IMR-90 (cell line): ENCODE results near the gene COL6A5. TPM values are rescaled to one million over a fixed set of nuclear protein-coding genes. Genes with fewer than 3 reads are reported as not detected.

Experiments
- ATAC-seq: fragments of 200-7000 bp; cut with Tn5 transposase; 2 replicates; pipeline ENCODE4 v1.9.1; 2020; ENCODE audit warnings: low read depth, mild to moderate bottlenecking, moderate library complexity
- BruUV-seq: library from RNA; stranded (reverse); fragments of 400-500 nt; replicated peaks from 2 replicates; lab custom pipeline; 2021; lab: Mats Ljungman, UMichigan
- CTCF ChIA-PET: fragments of 300-600 bp; formaldehyde crosslinking; extraction: SDS; loops from one replicate; lab custom pipeline; 2021; ENCODE audit warnings: antibody characterized with exemption; lab: Yijun Ruan, JAX
- POLR2A ChIA-PET: fragments of 300-600 bp; sonication (Branson Sonifier 250); formaldehyde crosslinking; loops from one replicate; lab custom pipeline; 2022; ENCODE audit warnings: antibody characterized with exemption; ENCODE audit not compliant: unreplicated experiment; lab: Charles Lee
- DNase-seq: peaks from one replicate; pipeline ENCODE4 v3.0.0; 2013
- H2AFZ ChIP-seq: replicated peaks from 2 replicates; pipeline ENCODE3; 2013; ENCODE audit warnings: low read length, mild to moderate bottlenecking; ENCODE audit not compliant: poor library complexity
- H2AK5ac ChIP-seq: 2 replicates; pipeline ENCODE4 v1.6.1; 2013; ENCODE audit warnings: low read depth, low read length, inconsistent platforms
- H2AK9ac ChIP-seq: replicated peaks from 2 replicates; pipeline ENCODE3; 2013; ENCODE audit warnings: mild to moderate bottlenecking, low read depth, low read length, moderate library complexity; ENCODE audit not compliant: poor library complexity
- H2BK120ac ChIP-seq: 2 replicates; pipeline ENCODE4 v1.6.1; 2013; ENCODE audit warnings: low read depth, low read length, inconsistent platforms
- H2BK15ac ChIP-seq: 3 replicates; pipeline ENCODE4 v1.6.1; 2013; ENCODE audit warnings: low read depth, low read length, inconsistent platforms
- H2BK20ac ChIP-seq: 2 replicates; pipeline ENCODE4 v1.6.1; 2013; ENCODE audit warnings: low read depth, mild to moderate bottlenecking, inconsistent platforms, low read length, moderate library complexity
- H2BK5ac ChIP-seq: 2 replicates; pipeline ENCODE4 v1.6.1; 2013; ENCODE audit warnings: mild to moderate bottlenecking, low read depth, low read length, inconsistent platforms; ENCODE audit not compliant: poor library complexity, severe bottlenecking
- H3K14ac ChIP-seq: replicated peaks from 2 replicates; pipeline ENCODE4 v1.6.1; 2013; ENCODE audit warnings: low read depth, low read length, inconsistent platforms
- H3K18ac ChIP-seq: 2 replicates; pipeline ENCODE4 v1.6.1; 2013; ENCODE audit warnings: low read depth, low read length, control low read depth
- H3K23ac ChIP-seq: 2 replicates; pipeline ENCODE4 v1.6.1; 2013; ENCODE audit warnings: low read depth, low read length, inconsistent platforms
- H3K27ac ChIP-seq: 2 replicates; pipeline ENCODE4 v1.5.1; 2013; ENCODE audit warnings: mild to moderate bottlenecking, control low read depth, low read length; ENCODE audit not compliant: insufficient read depth
- H3K27me3 ChIP-seq: 2 replicates; pipeline ENCODE4 v1.6.1; 2013; ENCODE audit warnings: low read length; ENCODE audit not compliant: control insufficient read depth, insufficient read depth
- H3K36me3 ChIP-seq: 2 replicates; pipeline ENCODE4 v1.6.1; 2013; ENCODE audit warnings: low read length, mixed read lengths; ENCODE audit not compliant: control insufficient read depth, insufficient read depth
- H3K4ac ChIP-seq: 2 replicates; pipeline ENCODE4 v1.6.1; 2013; ENCODE audit warnings: low read depth, low read length, inconsistent platforms
- H3K4me1 ChIP-seq: 2 replicates; pipeline ENCODE4 v1.6.1; 2013; ENCODE audit warnings: low read length, mixed read lengths; ENCODE audit not compliant: control insufficient read depth, insufficient read depth
- H3K4me2 ChIP-seq: 2 replicates; pipeline ENCODE4 v1.6.1; 2013; ENCODE audit warnings: low read depth, mild to moderate bottlenecking, control low read depth, low read length, moderate library complexity
- H3K4me3 ChIP-seq: 2 replicates; pipeline ENCODE4 v1.5.1; 2013; ENCODE audit warnings: low read depth, mild to moderate bottlenecking, control low read depth, low read length, moderate library complexity; ENCODE audit not compliant: insufficient read depth
- H3K56ac ChIP-seq: 2 replicates; pipeline ENCODE4 v1.6.1; 2013; ENCODE audit warnings: low read length, inconsistent platforms; ENCODE audit not compliant: insufficient read depth; ENCODE audit errors: extremely low read depth
- H3K79me1 ChIP-seq, 2 experiments: 2 replicates each; pipeline ENCODE4 v1.6.1; 2013; ENCODE audit warnings: low read length in 2 of 2, inconsistent platforms in 1 of 2, low read depth in 1 of 2
- H3K9ac ChIP-seq: 2 replicates; pipeline ENCODE4 v1.6.1; 2013; ENCODE audit warnings: low read depth, low read length, control low read depth
- H3K9me1 ChIP-seq: 2 replicates; pipeline ENCODE4 v1.6.1; 2013; ENCODE audit warnings: low read length, inconsistent platforms; ENCODE audit not compliant: insufficient read depth
- H3K9me3 ChIP-seq: 2 replicates; pipeline ENCODE4 v1.6.1; 2013; ENCODE audit warnings: low read length; ENCODE audit not compliant: control insufficient read depth, insufficient read depth
- H4K20me1 ChIP-seq: 2 replicates; pipeline ENCODE4 v1.6.1; 2013; ENCODE audit warnings: low read length, inconsistent platforms; ENCODE audit not compliant: insufficient read depth
- H4K5ac ChIP-seq: 2 replicates; pipeline ENCODE4 v1.6.1; 2013; ENCODE audit warnings: mild to moderate bottlenecking, low read depth, low read length, control low read depth
- H4K8ac ChIP-seq, 2 experiments: 2 replicates each; pipeline ENCODE4 v1.6.1; 2013; ENCODE audit warnings: low read depth in 2 of 2, low read length in 2 of 2, control low read depth in 1 of 2, inconsistent platforms in 1 of 2
- H4K91ac ChIP-seq: 2 replicates; pipeline ENCODE4 v1.6.1; 2013; ENCODE audit warnings: low read depth, low read length, inconsistent platforms; ENCODE audit not compliant: insufficient read depth
- CEBPB ChIP-seq: IDR thresholded peaks from 2 replicates; pipeline ENCODE4 v1.6.1; 2012; ENCODE audit warnings: low read depth, low read length, improper control_type of control experiment
- FOS ChIP-seq: fragments of 150-350 bp; IDR thresholded peaks from 2 replicates; pipeline ENCODE4 v1.6.1; 2016; ENCODE audit warnings: low read depth, low read length
- POLR2A ChIP-seq: IDR thresholded peaks from 2 replicates; pipeline ENCODE4 v1.6.1; 2012; ENCODE audit warnings: mild to moderate bottlenecking, low read depth, low read length
- USF2 ChIP-seq: fragments of 150-350 bp; IDR thresholded peaks from 2 replicates; pipeline ENCODE4 v1.6.1; 2017; ENCODE audit warnings: mild to moderate bottlenecking, antibody characterized with exemption, low read length, low read depth
- WGBS, 2 experiments: methylation state at CpG; one replicate each; pipeline versions ENCODE4 v1.1.5 to v1.1.7; 2013; ENCODE audit warnings: missing lambda C conversion rate in 2 of 2; ENCODE audit not compliant: insufficient read length in 1 of 2; ENCODE audit errors: extremely low coverage in 2 of 2; 5-methylcytosine and 5-hydroxymethylcytosine counted together
- dilution Hi-C: fragments of 300-500 bp; cut with HindIII; formaldehyde crosslinking; loops from one replicate; pipeline ENCODE4 v1.14.3; 2018; ENCODE audit warnings: low sequenced_read_pairs; ENCODE audit not compliant: unreplicated experiment
- in situ Hi-C: fragments of 300-500 bp; cut with MboI; formaldehyde crosslinking; loops from 3 replicates; pipeline ENCODE4 v1.14.3; 2019; ENCODE audit warnings: low sequenced_read_pairs, inconsistent platforms, mixed read lengths
- intact Hi-C: fragments of 100-400 bp; cut with micrococcal nuclease; formaldehyde crosslinking; loops from 2 replicates; pipeline ENCODE4 v1.10.0; 2022
- polyA plus RNA-seq, 3 experiments: library from polyadenylated mRNA; depleted of rRNA; stranded (reverse); fragments of >200 nt; gene quantifications; 2 replicates each; pipeline ENCODE4 v1.2.3, GENCODE V29; 2012; ENCODE audit warnings: low replicate concordance in 1 of 3
- total RNA-seq: library from RNA; depleted of rRNA; stranded (reverse); fragments of >200 nt; gene quantifications from 2 replicates; pipeline ENCODE4 v1.2.3, GENCODE V29; 2012; rRNA removed
- TF ChIP-seq, protein P1 (sequence below): fragments of 150-350 bp; IDR thresholded peaks from 2 replicates; pipeline ENCODE4 v1.6.1; 2016; ENCODE audit warnings: low read depth, mild to moderate bottlenecking, low read length, moderate library complexity, borderline replicate concordance

The COL6A5 gene
- total and polyA plus RNA-seq, 2 of the 4 experiments (the other 2 are of a cell fraction): not detected

- Histone ChIP-seq H4K5ac (no peak overlapping the region), H3K9me3 (no peaks in the 10 kb centered on the region), H2AFZ (no peak overlapping the region), H3K4me3 (no peak overlapping the region), H2BK120ac (no peak overlapping the region), H3K23ac (no peak overlapping the region), H3K9me1 (no peaks in the 10 kb centered on the region), H3K36me3 (no peaks in the 10 kb centered on the region), H3K4me2 (no peak overlapping the region), H3K9ac (no peak overlapping the region), H3K4me1 (no peaks in the 10 kb centered on the region), H3K4ac (no peak overlapping the region), H3K56ac (no peak overlapping the region), H2BK5ac (no peak overlapping the region), H3K14ac (no peak overlapping the region), H2AK5ac (no peak overlapping the region), H3K18ac (no peak overlapping the region), H4K8ac (no peak overlapping the region), H3K27ac (no peak overlapping the region), H2BK15ac (no peak overlapping the region), H3K79me1 (no peaks in the 10 kb centered on the region), H2BK20ac (no peak overlapping the region), H2AK9ac (no peak overlapping the region), H3K27me3 (no peaks in the 10 kb centered on the region), H4K20me1 (no peaks in the 10 kb centered on the region), H4K91ac (no peak overlapping the region)
- 100% methylated on average over 1 of the region's 2 CpGs; no CpG with 5 or more reads in 1 of the 2 experiments for WGBS, 2 experiments
- ATAC-seq (no peak; the same call in none of the 2 replicates), DNase-seq (no peak)
- in situ Hi-C loops: no loop called here
- no TSS peak for BruUV-seq
- ChIA-PET CTCF (no interaction called here), POLR2A (interaction anchor here (0.5 kb wide), 1 partner anchor 13 kb away, joined by 3 read pairs; no protein-coding TSS in a partner anchor)
- intact Hi-C loops: no loop called here
- TF ChIP-seq FOS (no peak), USF2 (no peak), CEBPB (no peak), POLR2A (no peak)
- TF ChIP-seq, protein P1, sequence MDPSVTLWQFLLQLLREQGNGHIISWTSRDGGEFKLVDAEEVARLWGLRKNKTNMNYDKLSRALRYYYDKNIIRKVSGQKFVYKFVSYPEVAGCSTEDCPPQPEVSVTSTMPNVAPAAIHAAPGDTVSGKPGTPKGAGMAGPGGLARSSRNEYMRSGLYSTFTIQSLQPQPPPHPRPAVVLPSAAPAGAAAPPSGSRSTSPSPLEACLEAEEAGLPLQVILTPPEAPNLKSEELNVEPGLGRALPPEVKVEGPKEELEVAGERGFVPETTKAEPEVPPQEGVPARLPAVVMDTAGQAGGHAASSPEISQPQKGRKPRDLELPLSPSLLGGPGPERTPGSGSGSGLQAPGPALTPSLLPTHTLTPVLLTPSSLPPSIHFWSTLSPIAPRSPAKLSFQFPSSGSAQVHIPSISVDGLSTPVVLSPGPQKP: no peak
- dilution Hi-C loops: no loop called here
Measured at GRCh38 chr3:130533247-130533646, 187.8 kb downstream of the COL6A5 start.

Other genes with a start within 250 kb of the COL6A5 start
- not detected in 2 replicates for gene COL6A6, start 171.5 kb downstream of the COL6A5 start, total RNA-seq
- not detected in 2 replicates for gene COL6A6, start 171.5 kb downstream of the COL6A5 start, polyA plus RNA-seq (2012; rRNA removed)